Measurements from ENCODE around the gene ANK3. TPM values are rescaled to one million over a fixed set of nuclear protein-coding genes. Genes with fewer than 3 reads are reported as not detected.

The ANK3 gene
- polyA plus RNA-seq, 1 donor = 179 TPM

DNA sequence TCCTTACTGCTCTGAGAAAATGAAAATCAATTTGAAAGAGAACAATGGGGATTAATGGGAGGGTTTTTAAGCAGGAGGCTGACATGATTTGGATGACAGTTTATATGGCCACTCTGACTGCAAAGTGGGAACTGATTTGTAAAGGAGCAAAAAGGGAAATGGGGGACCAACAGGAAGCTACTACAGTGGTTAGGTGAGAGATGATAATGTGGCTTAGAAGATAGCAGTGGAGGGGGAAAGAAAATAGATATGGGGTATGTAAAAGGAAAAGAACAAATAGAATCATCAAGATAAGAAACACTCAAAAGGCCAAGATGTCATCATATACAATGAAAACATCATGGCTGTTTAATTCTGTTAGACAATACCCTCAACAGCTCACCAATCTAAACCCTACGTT lies 177.5 kb downstream of the ANK3 start:
- no peak for DNase-seq

DNA sequence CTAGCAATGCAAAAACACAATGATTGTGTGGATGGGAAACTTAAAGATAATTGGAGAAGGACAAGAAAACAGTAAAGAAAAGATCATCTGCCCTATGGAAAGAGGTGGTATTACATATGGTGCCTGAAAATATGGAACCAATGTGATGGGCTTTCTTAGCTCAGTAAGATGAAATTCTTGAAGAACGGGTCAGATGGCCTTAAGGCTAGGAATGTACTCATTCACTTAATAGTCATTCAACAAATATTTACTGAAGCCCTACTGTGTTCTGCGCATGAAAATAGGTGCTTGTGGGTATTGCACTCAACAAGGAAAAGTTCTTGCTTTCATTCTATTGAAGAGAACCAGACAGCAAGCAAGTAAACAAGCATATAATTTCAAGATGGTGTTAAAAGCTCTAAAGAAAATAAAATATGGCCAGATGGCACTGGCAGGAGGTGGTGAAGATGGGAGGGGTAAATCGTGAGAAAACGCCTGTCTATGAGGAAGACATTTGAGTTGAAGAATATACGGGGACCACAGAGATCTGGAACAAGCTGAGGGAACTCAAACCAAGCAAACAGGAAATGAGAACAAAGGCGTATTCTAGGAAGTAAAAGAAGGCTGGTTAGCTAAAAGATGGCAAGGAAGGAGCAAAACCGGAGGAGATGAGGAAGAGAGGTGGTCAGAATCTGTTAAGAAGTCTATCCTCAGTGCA lies 179.7 kb downstream of the ANK3 start:
- no peak for DNase-seq

DNA sequence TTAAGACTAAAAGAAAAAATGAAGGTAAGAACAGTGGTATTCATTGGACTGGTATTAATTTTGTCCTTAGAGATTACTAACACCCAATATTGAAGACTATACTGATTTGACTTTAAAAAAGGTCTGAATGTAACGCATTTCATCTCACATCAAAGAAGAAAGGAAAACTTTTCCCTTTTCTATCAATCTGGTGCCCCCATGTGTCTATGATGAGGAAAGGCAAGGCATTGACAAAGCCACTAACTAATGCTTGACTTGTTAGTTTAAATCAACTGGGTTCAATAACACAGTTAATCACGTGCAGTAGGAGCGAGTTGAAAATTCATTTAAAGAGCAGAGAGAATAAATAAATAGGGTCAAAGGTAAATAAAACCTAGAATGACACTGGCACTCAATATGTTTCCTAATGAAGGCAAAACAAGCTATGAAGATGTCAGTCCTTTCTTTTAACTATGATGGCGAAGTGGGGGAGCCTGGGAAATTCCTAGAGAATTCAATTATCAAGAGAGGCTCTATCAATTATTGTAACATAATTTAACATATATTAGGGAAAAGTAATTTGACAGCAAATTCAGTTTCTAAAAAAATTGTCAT lies 180.9 kb downstream of the ANK3 start:
- DNase-seq = no peak

- no peak for DNase-seq
Measured at GRCh38 chr10:60207894-60208293, 181.8 kb downstream of the ANK3 start.

- DNase-seq = no peak
Measured at GRCh38 chr10:60206735-60207134, 182.9 kb downstream of the ANK3 start.

- DNase-seq = no peak
Measured at GRCh38 chr10:60205741-60206140, 183.9 kb downstream of the ANK3 start.

GRCh38 chr10:60203993-60204618 lies 185.6 kb downstream of the ANK3 start:
- DNase-seq = no peak

DNA sequence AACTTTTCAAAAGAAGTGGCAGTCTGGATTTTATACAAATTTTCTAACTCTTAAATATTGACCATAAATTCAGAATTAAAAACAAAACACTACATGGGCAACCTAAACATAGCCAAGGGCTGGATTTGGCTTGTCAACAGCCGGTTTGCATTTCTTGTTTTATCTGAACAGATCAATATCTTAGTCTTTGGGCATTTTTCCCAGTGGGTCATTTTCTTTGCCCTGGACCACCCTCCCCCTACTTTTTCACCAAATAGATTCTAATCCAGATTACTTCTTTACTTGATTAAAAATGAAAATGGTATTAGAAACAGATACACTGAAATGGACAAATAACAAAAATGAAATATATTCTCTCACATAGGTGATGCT lies 189.0 kb downstream of the ANK3 start:
- DNase-seq = no peak

DNA sequence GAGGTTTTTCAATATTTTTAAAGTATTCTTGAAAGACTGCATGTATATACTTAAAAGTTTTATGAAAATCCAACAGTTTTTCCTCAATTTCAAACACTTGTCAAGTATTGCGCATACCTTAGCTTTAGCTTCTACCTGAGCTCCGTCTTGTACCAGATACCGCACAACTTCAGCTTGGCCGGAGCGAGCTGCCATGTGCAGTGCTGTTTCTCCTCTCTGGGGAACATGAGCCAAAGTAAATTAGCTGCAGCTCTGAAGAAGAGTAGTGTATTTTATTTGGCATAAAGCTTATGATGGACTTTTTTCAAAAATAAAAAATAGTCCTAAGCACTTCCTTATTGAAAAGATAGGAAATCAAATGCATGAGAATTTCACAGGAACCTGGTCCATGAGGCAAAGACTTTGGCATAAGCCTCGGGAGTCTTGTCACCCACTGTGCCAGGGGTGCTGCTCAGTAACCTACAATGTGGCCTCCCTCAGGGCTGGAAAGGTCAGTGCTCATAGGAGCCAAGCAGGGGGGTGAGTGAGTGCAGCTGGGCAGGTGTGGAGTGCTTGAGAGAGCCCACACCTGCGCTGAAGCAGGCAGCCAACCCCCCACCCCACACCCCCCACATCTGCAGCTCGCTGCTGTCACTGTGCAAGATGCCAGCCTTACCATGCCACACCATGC lies 189.5 kb downstream of the ANK3 start:
- DNase-seq = no peak

DNA sequence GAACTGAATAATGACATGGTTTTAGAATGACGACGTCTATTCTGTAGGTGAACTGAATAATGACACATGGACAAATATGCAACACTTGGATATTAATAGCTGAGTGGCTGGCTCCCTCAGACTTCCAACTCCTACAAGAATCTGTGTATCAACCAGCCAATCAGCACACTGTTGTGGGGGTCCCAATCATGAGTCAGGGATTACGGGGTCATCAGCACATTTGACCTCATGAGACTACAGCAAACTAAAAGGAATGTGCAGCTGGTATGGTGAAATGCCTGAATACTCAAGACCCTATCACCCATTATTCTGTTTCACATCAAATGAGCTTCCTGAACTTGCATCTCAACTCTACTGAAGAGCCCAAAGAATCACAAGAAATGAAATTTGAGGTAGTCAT lies 192.5 kb downstream of the ANK3 start:
- no peak for DNase-seq

- DNase-seq = no peak
Measured at GRCh38 chr10:60194421-60194820, 195.3 kb downstream of the ANK3 start.

DNA sequence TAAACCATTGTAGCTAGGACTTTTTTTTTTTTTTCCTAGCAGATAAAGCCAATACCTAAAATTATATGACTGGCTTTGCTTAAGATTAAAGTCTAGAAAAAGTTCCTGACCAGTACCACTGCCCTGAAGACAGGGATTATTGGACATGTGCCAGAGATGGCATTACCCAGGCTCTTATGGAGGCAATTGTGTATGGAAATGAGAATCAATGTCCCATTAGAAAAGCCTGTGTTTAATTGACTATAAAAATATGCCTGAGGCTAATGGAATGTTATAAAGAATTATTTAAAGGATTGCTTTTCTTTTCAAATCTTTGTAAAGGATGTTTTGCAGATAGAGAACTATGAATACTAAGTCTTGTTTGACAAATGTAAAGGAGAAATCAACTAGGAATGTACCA lies 196.7 kb downstream of the ANK3 start:
- DNase-seq = no peak

DNA sequence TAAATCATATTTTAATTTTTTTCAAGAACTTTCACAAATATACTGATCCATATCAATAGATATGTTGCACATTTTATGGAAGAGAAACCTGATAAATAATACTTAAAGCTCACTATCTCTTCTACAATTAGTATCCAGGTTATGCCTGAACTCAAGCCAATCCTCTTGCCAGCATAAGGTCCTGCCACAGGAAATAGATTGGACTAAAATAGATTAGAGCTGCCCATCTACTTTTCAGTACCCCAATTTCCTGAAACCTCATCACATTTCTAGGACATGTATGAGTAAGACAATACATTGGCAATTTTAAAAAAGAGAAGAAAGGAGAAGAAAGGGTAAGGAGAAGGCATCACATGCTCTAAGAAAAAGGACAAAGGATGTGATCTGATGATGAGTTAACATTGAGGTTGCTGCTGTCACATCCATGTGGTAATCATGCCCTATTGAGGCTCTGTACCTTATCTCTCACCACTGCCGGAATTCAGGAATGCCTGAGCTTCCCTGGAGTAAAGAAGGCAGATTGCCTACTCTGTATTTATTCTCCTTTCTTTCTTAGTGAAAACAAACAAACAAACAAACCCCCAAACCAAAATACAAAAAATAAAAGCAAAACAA lies 199.7 kb downstream of the ANK3 start:
- no peak for DNase-seq

- no peak for DNase-seq
Measured at GRCh38 chr10:60188548-60188947, 201.1 kb downstream of the ANK3 start.

- no peak for DNase-seq
Measured at GRCh38 chr10:60187691-60188090, 202.0 kb downstream of the ANK3 start.

- DNase-seq = no peak
Measured at GRCh38 chr10:60186315-60187071, 203.2 kb downstream of the ANK3 start.

GRCh38 chr10:60185421-60185820 lies 204.3 kb downstream of the ANK3 start:
- no peak for DNase-seq

DNA sequence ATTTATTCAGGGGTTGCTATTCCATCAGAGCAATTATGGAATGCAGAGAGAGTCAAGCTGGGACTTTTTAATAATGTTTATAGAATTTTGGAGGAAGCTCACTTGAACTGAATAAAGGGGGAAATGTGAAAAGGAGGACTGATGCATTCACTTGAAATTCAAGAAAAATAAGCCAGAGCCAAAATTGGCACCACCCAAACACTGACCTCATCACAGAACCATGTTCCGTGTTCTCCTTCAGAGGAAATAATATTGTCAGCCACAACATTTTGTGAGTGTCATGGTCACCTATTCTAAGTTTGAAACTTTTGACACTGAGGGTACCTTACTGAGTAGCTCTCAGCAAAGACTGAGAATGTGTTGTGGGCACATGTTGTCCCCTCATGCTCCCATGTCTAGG lies 207.0 kb downstream of the ANK3 start:
- DNase-seq = no peak

DNA sequence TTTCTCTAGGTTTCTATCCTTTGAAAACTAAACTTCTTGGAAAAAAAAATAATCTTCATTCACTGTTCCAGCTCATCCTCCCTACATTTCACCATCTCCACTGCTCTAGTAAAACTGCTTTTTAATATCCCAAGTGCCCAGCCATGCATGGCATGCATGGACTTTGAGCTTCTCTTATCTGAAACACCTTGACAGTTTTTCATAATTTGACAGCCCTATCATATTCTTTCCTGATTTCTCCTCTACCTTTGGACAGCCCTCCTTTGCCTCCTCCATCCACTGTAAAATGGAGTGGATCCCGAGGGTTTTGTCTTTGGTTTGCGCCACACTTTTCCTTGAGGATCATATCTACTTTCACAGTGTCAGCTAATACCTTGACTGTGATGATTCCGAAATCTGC lies 212.8 kb downstream of the ANK3 start:
- no peak for DNase-seq

DNA sequence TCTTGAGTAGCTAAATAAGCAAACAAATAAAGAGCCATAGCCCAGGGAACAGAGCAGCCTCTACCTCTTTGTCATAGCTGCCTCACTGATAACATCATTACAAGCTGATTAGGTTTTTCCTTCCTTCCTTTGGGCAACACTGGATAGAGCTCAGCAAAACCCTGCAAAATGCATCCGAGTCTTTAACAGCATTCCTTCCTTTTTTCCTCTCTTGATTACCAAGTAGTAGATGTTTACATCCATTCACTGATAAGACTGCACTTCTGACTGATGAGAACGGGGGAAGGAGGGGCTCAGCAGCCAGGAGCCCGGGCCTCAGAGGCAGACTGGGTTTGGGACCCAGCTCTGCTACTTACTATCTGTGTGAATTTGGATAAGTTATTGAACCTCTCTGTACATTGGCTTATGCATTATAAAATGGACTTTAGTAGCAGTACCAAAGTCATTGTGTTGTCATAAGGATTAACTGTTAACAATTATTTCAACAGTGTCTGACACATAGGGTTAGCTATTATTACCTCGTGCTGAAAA lies 214.2 kb downstream of the ANK3 start:
- DNase-seq = no peak

- no peak for DNase-seq
Measured at GRCh38 chr10:60172363-60172990, 217.2 kb downstream of the ANK3 start.

All from hindlimb muscle (tissue), 1 donor.